ENCODE measurements around the gene BLOC1S3.

Gene BLOC1S3

GRCh38 chr19:45184115-45184514 lies 5.5 kb downstream of the BLOC1S3 start:
- no peak for TF ChIP-seq CTCF (conservative IDR thresholded peaks at IDR 0.05; ENCODE audit: low read depth, low read length)
- DNase-seq (ENCODE audit: low read depth): no peak
- no peak overlapping the region for H3K4me3 ChIP-seq (ENCODE audit: low read length)

GRCh38 chr19:45186509-45187334 lies 8.1 kb downstream of the BLOC1S3 start:
- DNase-seq (ENCODE audit: low read depth): no peak
- no peak overlapping the region for H3K4me3 ChIP-seq (ENCODE audit: low read length)
- TF ChIP-seq CTCF (conservative IDR thresholded peaks at IDR 0.05; ENCODE audit: low read depth, low read length): no peak

GRCh38 chr19:45187421-45188100 lies 9.0 kb downstream of the BLOC1S3 start:
- no peak overlapping the region for H3K4me3 ChIP-seq (ENCODE audit: low read length)
- TF ChIP-seq CTCF (conservative IDR thresholded peaks at IDR 0.05; ENCODE audit: low read depth, low read length): peak; percentile 65
- no peak for DNase-seq (ENCODE audit: low read depth)

GRCh38 chr19:45189971-45190370 lies 11.4 kb downstream of the BLOC1S3 start:
- TF ChIP-seq CTCF (conservative IDR thresholded peaks at IDR 0.05; ENCODE audit: low read depth, low read length): no peak
- DNase-seq (ENCODE audit: low read depth): no peak
- H3K4me3 ChIP-seq (ENCODE audit: low read length): no peak overlapping the region

- TF ChIP-seq CTCF (conservative IDR thresholded peaks at IDR 0.05; ENCODE audit: low read depth, low read length): no peak
- no peak overlapping the region for H3K4me3 ChIP-seq (ENCODE audit: low read length)
- DNase-seq (ENCODE audit: low read depth): no peak
Observed at GRCh38 chr19:45191375-45191774, 12.8 kb downstream of the BLOC1S3 start.

- no peak for TF ChIP-seq CTCF (conservative IDR thresholded peaks at IDR 0.05; ENCODE audit: low read depth, low read length)
- DNase-seq (ENCODE audit: low read depth): no peak
- H3K4me3 ChIP-seq (ENCODE audit: low read length): no peak overlapping the region
Observed at GRCh38 chr19:45195764-45196163, 17.2 kb downstream of the BLOC1S3 start.

- H3K4me3 ChIP-seq (ENCODE audit: low read length): no peak overlapping the region
- TF ChIP-seq CTCF (conservative IDR thresholded peaks at IDR 0.05; ENCODE audit: low read depth, low read length): peak; percentile 42
- no peak for DNase-seq (ENCODE audit: low read depth)
Observed at GRCh38 chr19:45200568-45200967, 22.0 kb downstream of the BLOC1S3 start.
